Measurements from ENCODE around the gene AMER1.

The AMER1 gene

DNA sequence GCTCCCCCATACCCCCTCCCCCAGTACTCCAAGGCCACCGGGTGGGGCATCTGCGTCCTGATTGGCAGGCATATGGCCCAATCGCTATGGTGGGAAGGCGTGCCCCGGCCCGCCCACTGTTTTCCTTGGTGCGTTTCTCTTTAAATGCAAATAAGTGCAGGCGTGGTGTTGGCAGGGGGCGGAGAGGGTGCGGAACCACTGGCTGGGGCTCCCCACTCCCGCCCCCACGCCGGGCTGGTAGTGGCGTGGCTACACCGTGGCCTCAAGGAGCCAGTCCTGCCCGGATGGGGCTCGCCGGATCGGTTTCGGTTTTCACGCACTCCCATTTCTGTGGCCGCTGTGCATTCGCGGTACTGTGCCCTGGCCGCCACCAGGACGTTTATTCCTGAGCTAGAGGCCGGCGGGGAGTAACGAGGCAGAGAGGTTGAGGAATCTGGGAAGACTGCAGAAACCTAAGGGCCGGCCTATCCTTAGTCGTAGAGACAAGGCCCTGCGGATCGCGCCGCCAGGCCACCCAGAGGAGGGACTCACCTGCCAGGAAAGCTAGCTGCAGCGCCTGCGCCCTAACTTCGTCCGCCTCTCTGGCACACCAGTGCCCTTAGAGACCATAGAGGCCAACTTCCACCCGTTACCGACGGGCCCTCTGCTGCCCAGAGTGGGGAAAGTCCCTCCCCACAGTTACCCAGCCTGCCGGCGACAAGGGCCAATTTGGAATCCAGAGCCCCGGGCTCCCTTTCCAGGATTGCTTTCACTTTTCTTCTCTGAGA lies 410 bp upstream of the AMER1 start:
- H3K9me3 Mint-ChIP-seq, result peaks cover 40% of the 10 kb centered on the region
- peaks cover 34% of the 10 kb centered on the region for H3K4me1 Mint-ChIP-seq

DNA sequence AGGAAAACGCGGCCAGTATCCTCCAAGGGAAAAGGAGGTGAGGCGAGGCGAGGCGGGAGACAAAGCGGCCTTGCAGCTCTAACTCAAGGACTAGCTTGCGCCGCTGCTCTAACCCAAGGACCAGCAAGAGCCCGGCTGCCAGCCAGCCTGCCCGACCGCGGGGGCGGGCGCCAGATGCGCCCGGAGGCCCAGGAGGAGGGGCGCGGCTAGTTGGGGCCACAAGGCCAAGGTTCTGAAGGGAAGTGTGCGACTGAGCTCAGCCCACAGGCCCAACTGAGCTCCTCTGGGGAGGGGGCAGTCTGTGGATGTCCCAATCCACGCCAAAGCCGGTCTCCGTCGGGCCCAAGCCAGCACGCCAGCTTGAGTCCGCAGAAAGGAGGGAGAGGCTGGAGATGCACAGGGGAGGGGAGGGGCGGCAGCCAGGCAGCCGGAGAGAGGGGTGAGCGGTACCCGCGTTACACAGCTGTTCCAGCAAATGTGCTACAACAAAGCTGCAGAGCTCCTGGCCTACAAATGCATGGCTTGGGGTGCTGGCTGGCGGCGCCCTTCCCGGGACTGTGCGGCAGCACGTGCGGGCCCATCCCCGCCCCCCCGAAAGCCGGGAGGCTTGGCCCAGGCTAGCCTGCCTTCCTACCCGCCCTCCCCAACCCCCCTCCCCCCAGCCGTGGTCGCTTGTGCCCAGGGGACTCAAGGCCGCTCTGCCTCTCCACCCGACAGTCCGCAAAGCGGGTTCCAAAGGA lies 637 bp downstream of the AMER1 start:
- no peak for TF ChIP-seq CTCF (IDR thresholded peaks at IDR 0.05)
- H3K27ac Mint-ChIP-seq, result peak overlapping the region; percentile 16
- H3K4me1 Mint-ChIP-seq, result peaks cover 40% of the 10 kb centered on the region
- peaks cover 3% of the 10 kb centered on the region for H3K36me3 Mint-ChIP-seq (ENCODE audit: low read depth)
- peaks cover 5% of the 10 kb centered on the region for H3K27me3 Mint-ChIP-seq (ENCODE audit: low read depth, poor library complexity)
- peak; percentile 38 for DNase-seq
- H3K4me3 Mint-ChIP-seq, result peak overlapping the region; percentile 89
- peaks cover 45% of the 10 kb centered on the region for H3K9me3 Mint-ChIP-seq

More for the DNA sequence above, 410 bp upstream of the AMER1 start:
- DNase-seq, result peak; percentile 90
- Mint-ChIP-seq H3K27me3 (ENCODE audit: low read depth, poor library complexity) (peaks cover 5% of the 10 kb centered on the region), H3K27ac (peak overlapping the region; percentile 95), H3K4me3 (peak overlapping the region; percentile 80), H3K36me3 (ENCODE audit: low read depth) (no peaks in the 10 kb centered on the region)
- TF ChIP-seq CTCF (IDR thresholded peaks at IDR 0.05), result no peak

GRCh38 chrX:64204252-64204651 lies 1.3 kb downstream of the AMER1 start:
- Mint-ChIP-seq H3K9me3 (peaks cover 44% of the 10 kb centered on the region), H3K27me3 (ENCODE audit: low read depth, poor library complexity) (peaks cover 8% of the 10 kb centered on the region), H3K36me3 (ENCODE audit: low read depth) (peaks cover 7% of the 10 kb centered on the region), H3K4me3 (peak overlapping the region; percentile 89), H3K27ac (peak overlapping the region; percentile 16), H3K4me1 (peaks cover 44% of the 10 kb centered on the region)
- DNase-seq, result peak; percentile 19
- no peak for TF ChIP-seq CTCF (IDR thresholded peaks at IDR 0.05)

- peak overlapping the region; percentile 71 for H3K27ac Mint-ChIP-seq
- no peak for DNase-seq
- peaks cover 8% of the 10 kb centered on the region for H3K27me3 Mint-ChIP-seq (ENCODE audit: low read depth, poor library complexity)
These were observed 2.6 kb downstream of the AMER1 start for GRCh38 chrX:64202808-64203325.

DNA sequence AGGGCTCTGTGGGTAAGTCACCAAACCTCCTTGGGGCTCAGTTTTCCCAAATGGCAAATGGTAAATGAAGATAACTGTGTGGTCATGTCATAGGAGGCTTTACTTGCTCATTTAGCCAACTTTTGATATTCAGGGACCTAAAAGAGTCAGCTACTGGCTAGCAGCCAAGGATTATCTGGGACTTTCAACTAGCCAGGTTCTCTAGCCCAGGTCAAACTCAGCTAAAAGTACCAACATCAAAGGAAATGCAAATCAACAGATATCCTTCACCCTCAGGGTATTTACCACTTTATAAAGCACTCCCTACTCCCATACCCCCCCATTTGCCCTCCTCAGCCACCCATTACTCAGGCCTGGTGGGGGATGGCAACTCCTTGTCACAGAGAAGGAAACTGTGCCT lies 7.5 kb downstream of the AMER1 start:
- peaks cover 3% of the 10 kb centered on the region for H3K27me3 Mint-ChIP-seq (ENCODE audit: low read depth, poor library complexity)
- peaks cover 51% of the 10 kb centered on the region for H3K9me3 Mint-ChIP-seq
- TF ChIP-seq CTCF (IDR thresholded peaks at IDR 0.05), result no peak
- no peak overlapping the region for H3K4me3 Mint-ChIP-seq
- no peak overlapping the region for H3K27ac Mint-ChIP-seq
- peaks cover 39% of the 10 kb centered on the region for H3K4me1 Mint-ChIP-seq
- no peak for DNase-seq
- H3K36me3 Mint-ChIP-seq (ENCODE audit: low read depth), result peaks cover 16% of the 10 kb centered on the region

More at GRCh38 chrX:64202808-64203325, 2.6 kb downstream of the AMER1 start:
- Mint-ChIP-seq H3K4me3 (peak overlapping the region; percentile 89), H3K9me3 (peaks cover 45% of the 10 kb centered on the region), H3K4me1 (peaks cover 44% of the 10 kb centered on the region), H3K36me3 (ENCODE audit: low read depth) (peaks cover 7% of the 10 kb centered on the region)
- no peak for TF ChIP-seq CTCF (IDR thresholded peaks at IDR 0.05)

All from nephron progenitor cell (in vitro differentiated cells).